Fibroblast of mammary gland (primary cell): Measurements from ENCODE around the gene SEMA3C.

Experiments
- DNase-seq: peaks from one replicate; pipeline ENCODE4 v3.0.0-alpha.2; 2010; ENCODE audit warnings: low read depth
- H3K4me3 ChIP-seq: 2 replicates; pipeline ENCODE4 v1.5.1; 2011; ENCODE audit warnings: low read depth, mild to moderate bottlenecking, low read length, moderate library complexity; ENCODE audit not compliant: control insufficient read depth
- CTCF ChIP-seq: conservative IDR thresholded peaks from 2 replicates; pipeline ENCODE4 v1.5.1; 2011; ENCODE audit warnings: low read depth, low read length, inconsistent platforms; ENCODE audit not compliant: control insufficient read depth, insufficient read depth

Gene SEMA3C

GRCh38 chr7:80752954-80753690 is 165.7 kb downstream of the SEMA3C start:
- no peak for TF ChIP-seq CTCF
- no peak overlapping the region for H3K4me3 ChIP-seq
- no peak for DNase-seq

- no peak for DNase-seq
- TF ChIP-seq CTCF = no peak
Measured at GRCh38 chr7:80749270-80749669, 169.6 kb downstream of the SEMA3C start.

GRCh38 chr7:80748363-80749042 is 170.3 kb downstream of the SEMA3C start:
- H3K4me3 ChIP-seq = no peak overlapping the region
- no peak for TF ChIP-seq CTCF
- no peak for DNase-seq

More at GRCh38 chr7:80749270-80749669, 169.6 kb downstream of the SEMA3C start:
- no peak overlapping the region for H3K4me3 ChIP-seq

- no peak overlapping the region for H3K4me3 ChIP-seq
- TF ChIP-seq CTCF = no peak
- DNase-seq = peak; percentile 53
Measured at GRCh38 chr7:80740778-80741545, 177.9 kb downstream of the SEMA3C start.

GRCh38 chr7:80736371-80737125 is 182.3 kb downstream of the SEMA3C start:
- DNase-seq = peak; percentile 22
- no peak for TF ChIP-seq CTCF
- no peak overlapping the region for H3K4me3 ChIP-seq

- no peak for DNase-seq
- no peak for TF ChIP-seq CTCF
- no peak overlapping the region for H3K4me3 ChIP-seq
Measured at GRCh38 chr7:80735330-80735729, 183.5 kb downstream of the SEMA3C start.
